ENCODE results near the gene ZNF782. TPM values are rescaled to one million over a fixed set of nuclear protein-coding genes. Genes with fewer than 3 reads are reported as not detected.

ZNF782 gene
- total RNA-seq, 1 experiment from 2014 or later, result 4.9 TPM

DNA sequence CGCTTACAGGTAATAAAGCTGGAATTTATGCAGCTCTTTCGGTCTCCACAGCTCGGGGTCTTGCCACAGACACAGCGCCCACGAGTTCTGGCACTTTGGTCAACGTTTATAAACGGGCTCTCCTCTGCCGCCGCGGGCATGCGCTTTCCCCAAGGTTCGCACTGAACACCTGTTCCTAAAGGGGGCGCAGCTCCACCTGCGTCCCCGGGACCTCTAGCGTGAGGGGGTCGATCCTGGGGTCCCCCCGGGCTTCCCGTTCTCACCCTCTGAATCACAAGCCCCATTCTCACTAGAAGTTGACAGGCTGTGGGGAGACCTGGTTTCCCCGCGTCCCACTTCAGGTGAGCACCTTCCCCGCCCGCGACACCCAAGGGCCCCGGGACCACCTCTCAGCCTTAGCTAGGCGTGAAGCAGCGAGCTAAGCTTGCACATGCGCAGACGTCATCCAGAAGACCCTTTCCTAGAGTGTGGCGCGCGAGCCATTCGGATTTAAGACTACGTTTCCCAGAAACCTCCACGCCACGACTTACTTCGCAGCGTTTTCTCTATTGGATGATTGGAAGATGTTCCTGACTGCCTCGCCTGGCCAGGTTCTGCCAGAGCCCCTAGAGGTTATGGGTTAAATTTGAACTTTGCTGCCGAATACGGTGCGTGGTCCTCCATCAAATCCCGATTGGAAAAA, 21.3 kb upstream of the ZNF782 start:
- no peak overlapping the region for H4K5ac ChIP-seq (ENCODE audit: insufficient read length, low read depth, low read length)
- H2BK15ac ChIP-seq (ENCODE audit: low read depth, low read length), result no peak overlapping the region
- no peak overlapping the region for H2BK20ac ChIP-seq (ENCODE audit: low read depth, low read length, poor library complexity, severe bottlenecking)
- no peak overlapping the region for H2BK5ac ChIP-seq (ENCODE audit: insufficient read length, low read length)
- Mint-ChIP-seq H3K9me3 (no peaks in the 10 kb centered on the region), H3K27me3 (ENCODE audit: low read depth) (peaks cover 24% of the 10 kb centered on the region), H3K4me1 (peaks cover 7 to 14% of the 10 kb centered on the region in 2 experiments), H3K36me3 (ENCODE audit: insufficient read depth in 1 of 3, low read depth in 3 of 3) (no peaks in the 10 kb centered on the region), H3K27ac (peak overlapping the region in 2 of 3 experiments; percentile 26 to 94; a peak in 4 of 7 replicates), H3K4me3 (peak overlapping the region; percentile 81 to 85)
- no peak overlapping the region for H3K4ac ChIP-seq (ENCODE audit: low read depth, low read length)
- H3K79me1 ChIP-seq (ENCODE audit: insufficient read depth, low read depth, low read length, poor library complexity, severe bottlenecking), result no peaks in the 10 kb centered on the region
- peaks cover 5% of the 10 kb centered on the region; the same call in 1 of the 2 replicates for H3K27me3 ChIP-seq (ENCODE audit: insufficient read depth, low read length)
- H2AFZ ChIP-seq (ENCODE audit: low read length), result no peak overlapping the region
- H4K8ac ChIP-seq (replicated peaks; ENCODE audit: insufficient read length, low read depth, low read length), result no peak overlapping the region
- TF ChIP-seq, protein P1, sequence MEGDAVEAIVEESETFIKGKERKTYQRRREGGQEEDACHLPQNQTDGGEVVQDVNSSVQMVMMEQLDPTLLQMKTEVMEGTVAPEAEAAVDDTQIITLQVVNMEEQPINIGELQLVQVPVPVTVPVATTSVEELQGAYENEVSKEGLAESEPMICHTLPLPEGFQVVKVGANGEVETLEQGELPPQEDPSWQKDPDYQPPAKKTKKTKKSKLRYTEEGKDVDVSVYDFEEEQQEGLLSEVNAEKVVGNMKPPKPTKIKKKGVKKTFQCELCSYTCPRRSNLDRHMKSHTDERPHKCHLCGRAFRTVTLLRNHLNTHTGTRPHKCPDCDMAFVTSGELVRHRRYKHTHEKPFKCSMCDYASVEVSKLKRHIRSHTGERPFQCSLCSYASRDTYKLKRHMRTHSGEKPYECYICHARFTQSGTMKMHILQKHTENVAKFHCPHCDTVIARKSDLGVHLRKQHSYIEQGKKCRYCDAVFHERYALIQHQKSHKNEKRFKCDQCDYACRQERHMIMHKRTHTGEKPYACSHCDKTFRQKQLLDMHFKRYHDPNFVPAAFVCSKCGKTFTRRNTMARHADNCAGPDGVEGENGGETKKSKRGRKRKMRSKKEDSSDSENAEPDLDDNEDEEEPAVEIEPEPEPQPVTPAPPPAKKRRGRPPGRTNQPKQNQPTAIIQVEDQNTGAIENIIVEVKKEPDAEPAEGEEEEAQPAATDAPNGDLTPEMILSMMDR (conservative IDR thresholded peaks at IDR 0.05), result peak; percentile 77
- no peak overlapping the region for H4K91ac ChIP-seq (ENCODE audit: insufficient read length, low read depth, low read length)
- WGBS (ENCODE audit: extremely low coverage, insufficient read length, low lambda C conversion rate), result no CpG with 5 or more reads among the region's 43 CpGs
- no peak overlapping the region for H3K9ac ChIP-seq (ENCODE audit: extremely low read depth, insufficient read length, low read length)
- H3T11ph ChIP-seq (ENCODE audit: low read length), result no peak overlapping the region
- H4K20me1 ChIP-seq (ENCODE audit: control insufficient read depth, insufficient read depth, insufficient read length), result no peaks in the 10 kb centered on the region
- no peak overlapping the region for H3K18ac ChIP-seq (ENCODE audit: insufficient read length, low read depth, low read length)
- H2BK120ac ChIP-seq (ENCODE audit: low read depth, low read length, poor library complexity, severe bottlenecking), result no peak overlapping the region
- H3K4me2 ChIP-seq (ENCODE audit: insufficient read depth, insufficient read length, low read length), result peak overlapping the region; percentile 60
- 0 out of 2 replicates have a peak, but pooled peaks cover 3% of the 10 kb centered on the region for H3K4me1 ChIP-seq (ENCODE audit: insufficient read depth, low read length)
- no peak overlapping the region for H3K56ac ChIP-seq (ENCODE audit: insufficient read length, low read depth, low read length)
- H3K14ac ChIP-seq (ENCODE audit: insufficient read depth, low read length), result no peak overlapping the region
- DNase-seq, result peak; percentile 97
- no peak overlapping the region for H3K27ac ChIP-seq (ENCODE audit: insufficient read length, low read depth, low read length)
- no peaks in the 10 kb centered on the region for H3K9me3 ChIP-seq (ENCODE audit: control insufficient read depth, low read depth, low read length)
- no peak overlapping the region for H2AK5ac ChIP-seq (ENCODE audit: insufficient read length, low read length)
- H3K23me2 ChIP-seq (ENCODE audit: insufficient read length, low read depth, low read length, poor library complexity, severe bottlenecking), result peaks cover 5% of the 10 kb centered on the region
- no peak overlapping the region for H2BK12ac ChIP-seq (ENCODE audit: insufficient read length, low read depth, low read length)
- H3K79me2 ChIP-seq (ENCODE audit: insufficient read depth, low read length), result no peaks in the 10 kb centered on the region
- H3K23ac ChIP-seq (ENCODE audit: insufficient read length, low read depth, low read length), result no peak overlapping the region
